ENCODE results near the gene PRRX2.

GRCh38 chr9:129702589-129703520 lies 37.4 kb downstream of the PRRX2 start:
- TF ChIP-seq, protein P1, sequence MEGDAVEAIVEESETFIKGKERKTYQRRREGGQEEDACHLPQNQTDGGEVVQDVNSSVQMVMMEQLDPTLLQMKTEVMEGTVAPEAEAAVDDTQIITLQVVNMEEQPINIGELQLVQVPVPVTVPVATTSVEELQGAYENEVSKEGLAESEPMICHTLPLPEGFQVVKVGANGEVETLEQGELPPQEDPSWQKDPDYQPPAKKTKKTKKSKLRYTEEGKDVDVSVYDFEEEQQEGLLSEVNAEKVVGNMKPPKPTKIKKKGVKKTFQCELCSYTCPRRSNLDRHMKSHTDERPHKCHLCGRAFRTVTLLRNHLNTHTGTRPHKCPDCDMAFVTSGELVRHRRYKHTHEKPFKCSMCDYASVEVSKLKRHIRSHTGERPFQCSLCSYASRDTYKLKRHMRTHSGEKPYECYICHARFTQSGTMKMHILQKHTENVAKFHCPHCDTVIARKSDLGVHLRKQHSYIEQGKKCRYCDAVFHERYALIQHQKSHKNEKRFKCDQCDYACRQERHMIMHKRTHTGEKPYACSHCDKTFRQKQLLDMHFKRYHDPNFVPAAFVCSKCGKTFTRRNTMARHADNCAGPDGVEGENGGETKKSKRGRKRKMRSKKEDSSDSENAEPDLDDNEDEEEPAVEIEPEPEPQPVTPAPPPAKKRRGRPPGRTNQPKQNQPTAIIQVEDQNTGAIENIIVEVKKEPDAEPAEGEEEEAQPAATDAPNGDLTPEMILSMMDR (IDR thresholded peaks at IDR 0.05), result no peak
- TF ChIP-seq POLR2A (IDR thresholded peaks at IDR 0.05), result no peak
